GM21447 (cell line): ENCODE results near the gene CPNE4.

ENCODE experiments used
- ATAC-seq: cut with Tn5 transposase; IDR thresholded peaks from one replicate; pipeline ENCODE4 v1.9.1; 2021; ENCODE audit not compliant: unreplicated experiment

Gene CPNE4

GRCh38 chr3:132017137-132017536 lies 17.7 kb downstream of the CPNE4 start:
- ATAC-seq = no peak

GRCh38 chr3:132016061-132017041 lies 18.5 kb downstream of the CPNE4 start:
- no peak for ATAC-seq

- no peak for ATAC-seq
Measured at GRCh38 chr3:132014105-132014504, 20.7 kb downstream of the CPNE4 start.

- no peak for ATAC-seq
Measured at GRCh38 chr3:132009241-132009640, 25.6 kb downstream of the CPNE4 start.

GRCh38 chr3:132008837-132009236 lies 26.0 kb downstream of the CPNE4 start:
- ATAC-seq = no peak

- no peak for ATAC-seq
Measured at GRCh38 chr3:132007617-132008016, 27.2 kb downstream of the CPNE4 start.

GRCh38 chr3:132006605-132007204 lies 28.1 kb downstream of the CPNE4 start:
- no peak for ATAC-seq

- ATAC-seq = no peak
Measured at GRCh38 chr3:132004571-132004970, 30.2 kb downstream of the CPNE4 start.

- no peak for ATAC-seq
Measured at GRCh38 chr3:132003685-132004084, 31.1 kb downstream of the CPNE4 start.

- no peak for ATAC-seq
Measured at GRCh38 chr3:132001999-132002398, 32.8 kb downstream of the CPNE4 start.

- no peak for ATAC-seq
Measured at GRCh38 chr3:132001036-132001435, 33.8 kb downstream of the CPNE4 start.

GRCh38 chr3:131998027-131998426 lies 36.8 kb downstream of the CPNE4 start:
- no peak for ATAC-seq

GRCh38 chr3:131995891-131996290 lies 38.9 kb downstream of the CPNE4 start:
- no peak for ATAC-seq

- no peak for ATAC-seq
Measured at GRCh38 chr3:131989318-131989717, 45.5 kb downstream of the CPNE4 start.

GRCh38 chr3:131988209-131988608 lies 46.6 kb downstream of the CPNE4 start:
- ATAC-seq = no peak

- no peak for ATAC-seq
Measured at GRCh38 chr3:131983689-131984088, 51.1 kb downstream of the CPNE4 start.

GRCh38 chr3:131981323-131981722 lies 53.5 kb downstream of the CPNE4 start:
- no peak for ATAC-seq

GRCh38 chr3:131976448-131976847 lies 58.4 kb downstream of the CPNE4 start:
- ATAC-seq = no peak

GRCh38 chr3:131975047-131975446 lies 59.8 kb downstream of the CPNE4 start:
- ATAC-seq = no peak

GRCh38 chr3:131973731-131974130 lies 61.1 kb downstream of the CPNE4 start:
- no peak for ATAC-seq

- no peak for ATAC-seq
Measured at GRCh38 chr3:131972550-131972949, 62.3 kb downstream of the CPNE4 start.

- no peak for ATAC-seq
Measured at GRCh38 chr3:131972091-131972490, 62.7 kb downstream of the CPNE4 start.
